Raji (cell line): Measurements from ENCODE around the gene GABPB2.

Experiments
- POLR2A ChIP-seq: IDR thresholded peaks from 2 replicates; pipeline ENCODE4 v1.6.1; 2011; ENCODE audit warnings: low read depth, low read length, control low read depth; ENCODE audit not compliant: insufficient read depth

GABPB2 gene

DNA sequence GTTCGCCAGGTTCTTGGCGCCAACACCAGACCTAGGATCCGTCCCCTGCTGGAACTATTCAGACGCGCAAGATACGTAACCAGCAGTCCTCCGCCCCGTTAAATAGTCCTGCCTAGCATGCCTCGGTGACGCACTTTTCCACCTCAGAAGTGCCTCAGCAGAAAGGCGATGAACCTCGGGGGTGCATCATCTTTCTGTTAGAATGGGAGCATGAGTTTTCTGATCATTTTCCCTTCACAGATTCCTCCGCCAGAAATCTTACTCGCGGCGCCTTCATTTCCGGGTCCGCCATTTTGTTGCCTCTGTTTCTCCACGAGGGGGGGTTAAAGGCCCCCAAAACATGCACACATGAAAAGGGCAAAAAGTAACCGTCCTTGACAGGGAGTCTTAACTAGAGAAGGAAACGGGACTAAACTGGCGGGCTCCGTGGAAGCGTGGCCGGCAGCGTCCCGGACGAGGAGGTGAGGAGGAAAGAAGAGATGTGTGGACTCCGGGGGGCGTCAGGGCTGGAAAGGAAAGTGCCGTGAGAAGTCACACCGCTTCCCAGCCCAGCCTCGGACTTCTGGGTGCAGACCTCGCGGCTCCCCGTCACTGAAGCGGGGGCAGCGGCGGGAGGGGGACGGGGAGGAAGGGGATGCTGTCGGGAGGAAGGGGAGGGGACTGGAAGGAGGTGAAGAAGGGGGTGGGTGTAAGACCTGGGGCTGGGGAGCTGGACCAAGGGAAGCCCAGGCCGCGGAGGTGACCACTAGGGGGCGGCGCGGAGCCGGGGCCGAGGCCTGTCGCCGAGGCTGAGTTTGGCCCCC, at the start of gene GABPB2:
GABPB2 (plus strand) TSS at position 288 of the 803 bp plus-strand sequence. CDS start 17,429 bp downstream, outside the sequence.
- peak; percentile 55 for TF ChIP-seq POLR2A

DNA sequence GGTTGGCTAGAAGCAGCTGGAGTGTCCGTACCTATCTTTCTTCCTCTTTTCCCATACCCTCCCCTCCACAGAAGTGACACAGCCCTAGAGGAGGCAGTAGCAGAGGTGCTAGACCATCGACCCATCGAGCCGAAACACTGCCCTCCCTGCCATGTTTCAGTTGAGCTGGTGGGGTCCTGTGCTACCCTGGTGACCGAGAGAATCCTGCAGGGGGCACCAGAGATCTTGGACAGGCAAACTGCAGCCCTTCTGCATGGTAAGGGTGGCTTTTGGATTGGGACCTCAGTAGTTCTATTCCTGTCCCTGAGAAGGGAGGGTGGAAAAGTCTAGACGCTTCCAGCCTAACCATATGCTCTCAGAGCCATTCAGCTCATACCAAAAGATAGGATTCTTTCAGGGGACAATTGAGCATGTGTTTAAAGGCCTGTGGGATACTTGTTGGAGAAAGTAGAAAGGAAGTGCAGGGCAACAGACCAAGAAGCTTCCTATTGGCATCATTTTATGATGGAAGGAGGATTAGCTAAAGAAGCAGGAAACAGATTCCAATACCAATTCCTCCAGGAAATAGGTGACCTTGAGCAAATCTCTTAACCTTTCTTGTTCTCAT, 45.9 kb upstream of the GABPB2 start:
- TF ChIP-seq POLR2A, result no peak

DNA sequence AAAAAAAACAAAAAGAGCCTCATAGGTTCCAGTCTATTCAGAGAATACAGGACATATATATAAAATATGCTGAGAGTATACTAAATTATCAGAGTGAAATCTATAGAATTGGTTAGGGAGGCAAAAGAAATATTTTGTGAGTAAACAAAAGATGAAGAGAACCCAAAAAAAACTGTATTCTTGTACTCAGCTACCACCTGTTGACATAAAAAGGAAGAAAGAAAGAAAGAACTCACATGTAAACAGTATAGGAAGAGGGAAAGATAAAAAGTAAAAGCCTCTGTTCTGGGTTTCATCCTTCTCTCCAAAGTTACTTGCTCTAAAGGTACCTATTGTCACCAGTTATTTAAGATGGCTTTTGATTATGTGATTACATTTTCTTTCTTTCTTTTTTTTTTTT, 44.1 kb upstream of the GABPB2 start:
- no peak for TF ChIP-seq POLR2A

DNA sequence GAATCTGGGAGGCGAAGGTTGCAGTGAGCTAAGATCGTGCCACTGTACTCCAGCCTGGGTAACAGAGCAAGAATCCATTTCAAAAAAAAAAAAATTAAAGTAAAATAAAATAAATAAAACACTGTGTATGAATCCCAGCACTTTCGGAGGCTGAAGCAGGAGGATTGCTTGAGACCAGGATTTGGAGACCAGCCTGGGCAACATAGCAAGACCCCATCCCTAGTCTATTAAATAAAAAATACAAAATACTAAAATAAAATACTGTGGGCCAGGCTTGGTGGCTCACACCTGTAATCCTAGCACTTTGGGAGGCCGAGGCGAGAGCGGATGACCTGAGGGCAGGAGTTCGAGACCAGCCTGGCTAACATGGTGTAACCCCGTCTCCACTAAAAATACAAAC, 38.4 kb upstream of the GABPB2 start:
- no peak for TF ChIP-seq POLR2A

DNA sequence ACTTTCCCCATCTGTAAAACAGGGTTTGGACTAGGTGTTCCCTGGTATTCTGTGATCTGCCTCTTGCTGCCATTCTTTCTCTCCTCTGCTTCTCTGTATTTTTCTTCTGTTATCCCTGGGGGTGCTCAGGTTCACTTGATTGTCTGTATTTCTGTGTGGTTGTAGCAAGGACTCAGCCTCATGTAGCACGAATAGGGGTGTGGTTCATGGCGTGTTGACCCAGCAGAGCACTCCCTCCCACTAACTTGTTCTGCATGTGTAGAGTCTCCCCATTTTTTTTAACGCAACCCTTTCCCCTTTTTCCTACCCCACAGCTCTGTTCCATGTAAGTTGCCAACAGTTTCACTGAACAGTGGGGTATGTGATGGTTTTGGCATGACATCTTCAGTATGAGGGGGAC, 35.4 kb upstream of the GABPB2 start:
- no peak for TF ChIP-seq POLR2A

DNA sequence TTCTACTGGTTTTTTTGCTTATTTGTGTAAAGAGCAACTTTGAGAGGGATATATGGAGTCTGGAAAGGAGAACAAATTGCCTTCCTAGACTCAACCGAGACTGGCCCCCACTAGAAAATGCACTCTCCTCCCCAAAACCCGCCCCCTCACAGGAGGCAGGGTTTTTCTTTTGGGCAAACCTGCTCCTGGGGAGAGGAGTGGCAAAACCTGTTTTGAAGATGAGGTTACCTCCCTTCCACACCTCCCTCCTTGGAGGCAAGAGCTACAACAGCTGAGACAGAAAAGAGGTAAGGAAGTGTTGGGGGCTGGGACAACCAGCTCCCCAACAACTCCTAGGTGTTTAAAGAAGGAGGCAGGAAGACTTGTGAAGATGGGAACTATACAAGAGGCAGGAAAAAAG, 34.2 kb upstream of the GABPB2 start, which contains the start of gene BNIPL:
BNIPL (plus strand) TSS at position 231 of the 400 bp plus-strand sequence; CDS start at position 371, 140 bp downstream.
- no peak for TF ChIP-seq POLR2A

DNA sequence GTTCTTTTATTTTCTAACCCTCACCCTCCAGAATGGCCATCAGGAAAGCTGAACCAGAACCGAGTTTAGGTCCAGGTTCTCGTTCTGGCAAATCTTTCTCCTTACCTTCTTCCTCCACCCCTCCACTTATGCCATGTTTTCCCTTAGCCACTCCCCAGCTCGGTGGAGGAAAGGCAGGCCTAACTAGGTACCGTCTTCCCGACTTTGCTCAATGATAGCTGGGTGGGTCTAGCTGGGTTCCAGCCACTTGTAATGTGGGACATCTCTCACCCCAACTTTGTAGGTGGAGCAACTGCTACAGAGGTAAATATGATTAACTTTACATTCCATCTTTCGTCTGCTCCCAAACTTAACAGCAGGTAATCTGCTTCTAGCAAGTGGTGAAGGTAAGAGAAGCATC, 33.5 kb upstream of the GABPB2 start:
- TF ChIP-seq POLR2A, result no peak

- no peak for TF ChIP-seq POLR2A
Measured at GRCh38 chr1:151039521-151039920, 31.0 kb upstream of the GABPB2 start.

DNA sequence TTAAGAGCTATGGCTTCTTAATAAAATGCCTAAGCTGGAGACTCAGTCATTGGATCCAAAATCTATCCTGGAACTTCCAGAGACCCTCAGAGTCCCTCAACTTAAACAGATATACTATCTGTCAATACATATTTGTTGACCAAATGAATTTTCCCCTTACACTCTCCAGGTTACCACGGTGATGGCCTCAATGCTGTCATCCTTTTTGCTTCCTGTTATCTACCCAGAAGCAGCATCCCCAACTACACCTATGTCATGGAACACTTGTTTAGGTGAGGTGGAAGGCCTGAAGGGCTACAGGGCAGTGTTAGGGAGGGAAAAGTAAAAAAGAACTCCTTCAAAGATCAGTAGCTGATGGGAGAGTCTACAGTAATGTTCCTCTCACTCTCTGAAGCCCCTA, 27.4 kb upstream of the GABPB2 start:
- TF ChIP-seq POLR2A, result no peak

DNA sequence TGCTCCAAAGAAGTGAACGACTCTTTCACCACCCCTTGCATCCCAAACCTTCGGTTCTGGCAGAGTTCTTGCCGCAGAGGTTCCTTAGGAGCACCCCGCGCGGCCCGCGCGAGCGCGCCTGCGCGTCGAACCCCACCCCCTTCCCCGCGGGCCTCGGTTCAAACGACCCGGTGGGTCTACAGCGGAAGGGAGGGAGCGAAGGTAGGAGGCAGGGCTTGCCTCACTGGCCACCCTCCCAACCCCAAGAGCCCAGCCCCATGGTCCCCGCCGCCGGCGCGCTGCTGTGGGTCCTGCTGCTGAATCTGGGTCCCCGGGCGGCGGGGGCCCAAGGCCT, 23.0 kb upstream of the GABPB2 start, which contains the start of gene C1orf56:
C1orf56 (plus strand) TSS at position 161 of the 334 bp plus-strand sequence; CDS start at position 258, 97 bp downstream.
- TF ChIP-seq POLR2A, result peak; percentile 64

DNA sequence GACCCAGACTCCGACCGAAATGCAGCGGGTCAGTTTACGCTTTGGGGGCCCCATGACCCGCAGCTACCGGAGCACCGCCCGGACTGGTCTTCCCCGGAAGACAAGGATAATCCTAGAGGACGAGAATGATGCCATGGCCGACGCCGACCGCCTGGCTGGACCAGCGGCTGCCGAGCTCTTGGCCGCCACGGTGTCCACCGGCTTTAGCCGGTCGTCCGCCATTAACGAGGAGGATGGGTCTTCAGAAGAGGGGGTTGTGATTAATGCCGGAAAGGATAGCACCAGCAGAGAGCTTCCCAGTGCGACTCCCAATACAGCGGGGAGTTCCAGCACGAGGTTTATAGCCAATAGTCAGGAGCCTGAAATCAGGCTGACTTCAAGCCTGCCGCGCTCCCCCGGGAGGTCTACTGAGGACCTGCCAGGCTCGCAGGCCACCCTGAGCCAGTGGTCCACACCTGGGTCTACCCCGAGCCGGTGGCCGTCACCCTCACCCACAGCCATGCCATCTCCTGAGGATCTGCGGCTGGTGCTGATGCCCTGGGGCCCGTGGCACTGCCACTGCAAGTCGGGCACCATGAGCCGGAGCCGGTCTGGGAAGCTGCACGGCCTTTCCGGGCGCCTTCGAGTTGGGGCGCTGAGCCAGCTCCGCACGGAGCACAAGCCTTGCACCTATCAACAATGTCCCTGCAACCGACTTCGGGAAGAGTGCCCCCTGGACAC, 22.5 kb upstream of the GABPB2 start:
- 0 out of 2 replicates have a peak, but pooled peaks have one; percentile 25 for TF ChIP-seq POLR2A

DNA sequence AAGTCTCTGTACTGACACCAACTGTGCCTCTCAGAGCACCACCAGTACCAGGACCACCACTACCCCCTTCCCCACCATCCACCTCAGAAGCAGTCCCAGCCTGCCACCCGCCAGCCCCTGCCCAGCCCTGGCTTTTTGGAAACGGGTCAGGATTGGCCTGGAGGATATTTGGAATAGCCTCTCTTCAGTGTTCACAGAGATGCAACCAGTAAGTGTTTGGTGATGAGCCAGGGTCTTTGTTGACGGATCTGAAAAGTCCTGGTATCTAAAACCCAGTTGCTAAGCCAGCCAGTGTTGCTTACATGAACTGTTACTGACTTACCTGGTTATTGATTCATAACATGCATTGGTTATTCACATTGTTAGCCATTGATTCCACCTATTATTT, 21.9 kb upstream of the GABPB2 start:
- TF ChIP-seq POLR2A, result no peak; the same call in 1 of the 2 replicates

- TF ChIP-seq POLR2A, result no peak
Measured at GRCh38 chr1:151049458-151049857, 21.1 kb upstream of the GABPB2 start.

DNA sequence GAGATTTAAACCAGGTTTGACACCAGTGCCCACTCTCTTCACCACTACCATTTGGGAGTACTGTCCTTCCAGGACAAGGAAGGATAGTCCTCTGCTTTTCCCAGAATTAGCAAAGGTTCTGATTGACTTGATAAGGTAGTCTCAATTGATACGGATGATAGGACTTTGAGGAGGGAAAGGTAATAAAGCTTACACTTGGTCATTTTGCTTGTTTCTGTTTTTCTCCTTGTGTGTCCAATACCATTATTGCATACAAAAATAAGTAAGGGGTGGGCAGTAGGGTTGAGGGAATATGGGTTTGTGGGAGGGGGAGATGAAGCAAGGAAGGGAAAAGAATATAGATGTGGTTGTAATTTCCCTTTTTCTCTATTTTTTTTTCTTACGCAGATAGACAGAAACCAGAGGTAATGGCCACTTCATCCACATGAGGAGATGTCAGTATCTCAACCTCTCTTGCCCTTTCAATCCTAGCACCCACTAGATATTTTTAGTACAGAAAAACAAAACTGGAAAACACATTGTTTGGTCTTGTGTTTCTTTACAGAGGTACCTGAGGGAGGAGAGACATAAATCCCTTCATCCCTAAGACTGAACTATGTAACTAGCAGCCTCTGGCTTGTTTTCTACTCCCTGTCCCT, 20.4 kb upstream of the GABPB2 start:
- TF ChIP-seq POLR2A, result no peak

GRCh38 chr1:151051356-151052009, 19.1 kb upstream of the GABPB2 start:
- no peak for TF ChIP-seq POLR2A
